Measurements from ENCODE around the gene FBRSL1. TPM values are rescaled to one million over a fixed set of nuclear protein-coding genes. Genes with fewer than 3 reads are reported as not detected.

The FBRSL1 gene
- total and polyA plus RNA-seq, 7 donors: 3.9 to 37.0 (median 10.3) TPM

DNA sequence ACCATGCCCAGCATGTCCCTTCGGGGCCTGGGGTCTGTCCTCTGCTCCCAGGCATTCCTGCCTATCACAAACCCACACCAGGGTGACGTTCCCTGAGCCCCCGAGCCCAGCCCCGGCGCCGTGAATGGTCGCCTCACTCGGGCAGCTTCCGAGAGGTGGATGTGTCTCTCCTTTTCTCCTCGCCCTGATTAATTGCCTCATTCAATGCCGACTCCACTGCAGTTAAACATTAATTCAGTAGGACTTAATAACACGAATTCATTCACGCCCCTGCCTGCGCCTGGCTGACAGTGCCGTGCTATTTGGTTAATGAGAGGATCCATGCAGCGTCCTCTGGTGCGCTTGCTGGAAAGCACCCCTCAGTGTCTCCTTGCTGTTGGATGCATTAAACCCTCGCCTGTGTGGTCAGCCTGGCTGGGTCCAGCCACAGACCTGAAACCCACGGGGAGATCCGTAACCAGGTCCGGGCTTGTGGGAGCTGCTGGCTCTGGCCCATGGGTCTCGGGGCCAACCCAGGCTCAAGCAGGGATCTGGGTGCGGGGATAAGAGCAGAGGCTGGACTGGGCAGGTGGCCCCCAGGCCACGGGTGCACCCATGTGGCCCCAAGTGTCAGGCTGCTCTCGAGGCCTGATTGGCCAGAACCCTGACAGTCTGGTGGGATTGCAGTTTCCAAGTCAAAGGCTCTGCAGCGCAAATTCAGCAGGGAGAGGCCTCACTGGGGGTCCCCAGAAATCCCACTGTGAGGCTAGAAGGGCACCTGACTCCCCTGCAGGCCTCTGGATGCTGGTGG lies 55.4 kb downstream of the FBRSL1 start:
- no peaks in the 10 kb centered on the region for H3K4me1 ChIP-seq
- H3K27me3 ChIP-seq: no peaks in the 10 kb centered on the region
- intact Hi-C loops (cut with DNase I): no loop called here
- H3K9me3 ChIP-seq: no peaks in the 10 kb centered on the region
- H3K4me3 ChIP-seq: no peak overlapping the region
- H3K27ac ChIP-seq: no peak overlapping the region
- no peak for DNase-seq
- TF ChIP-seq EP300 (IDR thresholded peaks at IDR 0.05) (no peak), POLR2AphosphoS5 (IDR thresholded peaks at IDR 0.05) (no peak), POLR2A (IDR thresholded peaks at IDR 0.05) (no peak)
- TF ChIP-seq, protein P1, sequence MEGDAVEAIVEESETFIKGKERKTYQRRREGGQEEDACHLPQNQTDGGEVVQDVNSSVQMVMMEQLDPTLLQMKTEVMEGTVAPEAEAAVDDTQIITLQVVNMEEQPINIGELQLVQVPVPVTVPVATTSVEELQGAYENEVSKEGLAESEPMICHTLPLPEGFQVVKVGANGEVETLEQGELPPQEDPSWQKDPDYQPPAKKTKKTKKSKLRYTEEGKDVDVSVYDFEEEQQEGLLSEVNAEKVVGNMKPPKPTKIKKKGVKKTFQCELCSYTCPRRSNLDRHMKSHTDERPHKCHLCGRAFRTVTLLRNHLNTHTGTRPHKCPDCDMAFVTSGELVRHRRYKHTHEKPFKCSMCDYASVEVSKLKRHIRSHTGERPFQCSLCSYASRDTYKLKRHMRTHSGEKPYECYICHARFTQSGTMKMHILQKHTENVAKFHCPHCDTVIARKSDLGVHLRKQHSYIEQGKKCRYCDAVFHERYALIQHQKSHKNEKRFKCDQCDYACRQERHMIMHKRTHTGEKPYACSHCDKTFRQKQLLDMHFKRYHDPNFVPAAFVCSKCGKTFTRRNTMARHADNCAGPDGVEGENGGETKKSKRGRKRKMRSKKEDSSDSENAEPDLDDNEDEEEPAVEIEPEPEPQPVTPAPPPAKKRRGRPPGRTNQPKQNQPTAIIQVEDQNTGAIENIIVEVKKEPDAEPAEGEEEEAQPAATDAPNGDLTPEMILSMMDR (IDR thresholded peaks at IDR 0.05): no peak
- H3K36me3 ChIP-seq: peaks cover 0 to 33% (median 10%) of the 10 kb centered on the region in 4 donors
- WGBS, 2 donors: 91 to 92% methylated on average over 26 of the region's 26 CpGs

GRCh38 chr12:132545955-132546354 lies 56.0 kb downstream of the FBRSL1 start:
- TF ChIP-seq EP300 (IDR thresholded peaks at IDR 0.05): no peak
- TF ChIP-seq POLR2AphosphoS5 (IDR thresholded peaks at IDR 0.05): no peak
- TF ChIP-seq, protein P1 (IDR thresholded peaks at IDR 0.05): no peak
- no peak for TF ChIP-seq POLR2A (IDR thresholded peaks at IDR 0.05)
- Histone ChIP-seq H3K4me3 (no peak overlapping the region), H3K27me3 (no peaks in the 10 kb centered on the region), H3K4me1 (no peaks in the 10 kb centered on the region), H3K9me3 (no peaks in the 10 kb centered on the region), H3K27ac (no peak overlapping the region), H3K36me3 (peaks cover 0 to 33% (median 10%) of the 10 kb centered on the region in 4 donors)
- DNase-seq: no peak
- 94 to 95% methylated on average over 13 of the region's 13 CpGs for WGBS, 2 donors
- intact Hi-C loops (cut with DNase I): no loop called here

- Histone ChIP-seq H3K4me3 (no peak overlapping the region), H3K4me1 (no peaks in the 10 kb centered on the region), H3K27me3 (no peaks in the 10 kb centered on the region), H3K9me3 (no peaks in the 10 kb centered on the region), H3K27ac (no peak overlapping the region), H3K36me3 (peaks cover 0 to 33% (median 10%) of the 10 kb centered on the region in 4 donors)
- DNase-seq: no peak
- intact Hi-C loops (cut with DNase I): no loop called here
- WGBS, 2 donors: 92 to 93% methylated on average over 19 of the region's 19 CpGs
- TF ChIP-seq, protein P1 (IDR thresholded peaks at IDR 0.05): no peak
- TF ChIP-seq EP300 (IDR thresholded peaks at IDR 0.05) (no peak), POLR2AphosphoS5 (IDR thresholded peaks at IDR 0.05) (no peak), POLR2A (IDR thresholded peaks at IDR 0.05) (no peak)
Observed at GRCh38 chr12:132546647-132547046, 56.7 kb downstream of the FBRSL1 start.

DNA sequence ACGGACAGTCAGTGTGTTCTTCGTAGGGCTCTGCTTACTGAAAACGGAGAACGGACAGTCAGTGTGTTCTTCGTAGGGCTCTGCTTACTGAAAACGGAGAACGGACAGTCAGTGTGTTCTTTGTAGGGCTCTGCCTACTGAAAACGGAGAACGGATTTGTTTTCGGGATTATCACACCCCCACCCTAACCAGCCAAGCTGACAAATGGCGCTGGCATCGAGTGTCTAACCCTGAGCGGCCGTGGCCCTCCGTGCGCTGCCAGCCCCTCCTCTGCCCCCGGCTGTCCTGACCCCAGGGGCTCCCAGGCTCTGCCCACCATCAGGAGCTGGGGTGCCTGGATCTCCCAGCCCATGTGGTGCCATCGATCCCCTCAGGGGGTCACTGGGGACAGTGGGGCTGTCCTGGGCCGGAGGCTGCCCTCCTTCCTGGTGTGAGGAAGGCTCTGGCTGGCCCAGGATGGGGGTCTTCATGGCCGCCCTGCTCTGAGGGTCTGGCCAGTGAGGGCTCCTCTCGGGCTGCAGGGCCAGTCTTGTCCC lies 57.3 kb downstream of the FBRSL1 start:
- Histone ChIP-seq H3K36me3 (peaks cover 0 to 34% (median 10%) of the 10 kb centered on the region in 4 donors), H3K27ac (no peak overlapping the region), H3K4me1 (no peaks in the 10 kb centered on the region), H3K4me3 (no peak overlapping the region), H3K27me3 (no peaks in the 10 kb centered on the region), H3K9me3 (no peaks in the 10 kb centered on the region)
- intact Hi-C loops (cut with DNase I): no loop called here
- TF ChIP-seq EP300 (IDR thresholded peaks at IDR 0.05) (no peak), POLR2AphosphoS5 (IDR thresholded peaks at IDR 0.05) (no peak), POLR2A (IDR thresholded peaks at IDR 0.05) (no peak)
- TF ChIP-seq, protein P1 (IDR thresholded peaks at IDR 0.05): no peak
- WGBS, 2 donors: 96 to 97% methylated on average over 19 to 20 of the region's 21 CpGs
- no peak for DNase-seq

Data from sigmoid colon (tissue), 7 donors.